GM19025 (cell line): ENCODE results near the gene COG5.

Experiments
- ATAC-seq: cut with Tn5 transposase; IDR thresholded peaks from one replicate; pipeline ENCODE4 v1.9.1; 2021; ENCODE audit warnings: mild to moderate bottlenecking, low read depth, moderate library complexity; ENCODE audit not compliant: unreplicated experiment

COG5 gene

DNA sequence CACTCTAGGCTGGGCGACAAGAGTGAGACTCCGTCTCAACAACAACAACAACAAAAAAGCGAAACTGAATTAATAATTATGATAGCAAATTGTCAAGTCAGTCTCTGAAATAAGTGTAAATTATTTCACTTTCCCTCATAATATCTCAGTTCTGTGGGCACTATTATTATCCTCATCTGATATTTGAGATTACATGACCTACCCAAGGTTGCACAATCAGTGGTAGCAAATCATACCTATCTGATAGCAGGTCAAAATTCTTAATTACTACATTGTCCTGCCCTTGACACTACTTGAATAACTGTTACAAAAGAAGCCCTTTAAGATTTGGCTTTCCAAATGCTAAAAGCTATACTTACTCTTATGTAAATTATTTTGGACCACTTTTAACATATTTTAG lies 209.1 kb downstream of the COG5 start:
- ATAC-seq = no peak

- no peak for ATAC-seq
Measured at GRCh38 chr7:107353701-107354100, 210.0 kb downstream of the COG5 start.

DNA sequence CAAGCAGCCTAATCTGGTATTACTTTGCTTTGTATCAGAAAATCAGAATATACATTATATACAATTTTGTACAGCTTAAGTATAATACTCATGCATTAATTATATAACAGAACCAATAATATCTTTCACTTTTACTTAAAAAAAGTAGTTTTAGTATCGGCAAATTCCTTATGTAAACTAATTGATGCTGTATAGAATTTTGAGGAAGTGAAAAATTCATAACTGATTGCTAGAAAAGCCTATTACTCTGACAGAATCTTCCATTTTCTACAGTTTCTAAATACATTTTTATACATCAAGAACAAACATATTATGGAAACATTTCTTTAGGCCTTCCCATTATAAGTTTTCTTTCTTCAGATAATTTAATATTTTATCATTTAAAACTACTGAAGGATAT lies 217.8 kb downstream of the COG5 start:
- no peak for ATAC-seq

DNA sequence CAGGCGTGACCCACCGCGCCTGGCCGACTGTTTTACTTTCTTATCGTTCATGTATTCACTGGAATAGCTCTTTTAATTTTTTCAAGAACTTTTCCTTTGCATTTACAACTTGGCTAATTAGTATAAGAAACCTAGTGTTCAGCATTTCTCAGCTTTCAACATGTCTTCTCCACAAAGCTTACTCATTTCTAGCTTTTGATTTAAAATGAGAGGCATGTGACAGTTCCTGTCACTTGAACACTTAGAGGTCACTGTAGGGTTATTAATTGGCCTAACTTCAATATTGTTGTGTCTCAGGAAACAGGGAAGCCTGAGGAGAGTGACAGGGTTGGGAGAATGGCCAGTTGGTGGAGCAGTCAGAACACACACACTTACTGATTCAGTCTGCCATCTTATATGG lies 218.9 kb downstream of the COG5 start:
- ATAC-seq = no peak

GRCh38 chr7:107344286-107344685 lies 219.4 kb downstream of the COG5 start:
- ATAC-seq = no peak

DNA sequence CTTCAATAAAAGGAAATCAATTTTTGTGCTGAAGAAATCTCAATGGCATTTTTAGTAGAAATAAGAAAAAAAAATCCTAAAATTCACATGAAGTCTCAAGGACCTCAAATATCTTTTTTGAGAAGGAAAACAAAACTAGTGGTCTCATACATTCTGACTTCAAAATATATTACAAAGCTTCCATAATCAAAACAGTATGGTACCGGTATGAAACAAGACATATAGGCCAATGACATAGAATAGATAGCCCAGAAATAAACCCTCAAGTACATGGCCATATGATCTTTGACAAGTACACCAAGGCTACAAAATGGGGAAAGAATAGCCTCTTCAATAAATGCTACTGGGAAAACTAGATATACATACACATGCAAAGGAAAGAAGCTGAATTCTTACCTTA lies 225.6 kb downstream of the COG5 start:
- ATAC-seq = no peak

- no peak for ATAC-seq
Measured at GRCh38 chr7:107332488-107333269, 231.0 kb downstream of the COG5 start.

- ATAC-seq = no peak
Measured at GRCh38 chr7:107330478-107330877, 233.2 kb downstream of the COG5 start.

GRCh38 chr7:107327986-107328569 lies 235.6 kb downstream of the COG5 start:
- no peak for ATAC-seq

DNA sequence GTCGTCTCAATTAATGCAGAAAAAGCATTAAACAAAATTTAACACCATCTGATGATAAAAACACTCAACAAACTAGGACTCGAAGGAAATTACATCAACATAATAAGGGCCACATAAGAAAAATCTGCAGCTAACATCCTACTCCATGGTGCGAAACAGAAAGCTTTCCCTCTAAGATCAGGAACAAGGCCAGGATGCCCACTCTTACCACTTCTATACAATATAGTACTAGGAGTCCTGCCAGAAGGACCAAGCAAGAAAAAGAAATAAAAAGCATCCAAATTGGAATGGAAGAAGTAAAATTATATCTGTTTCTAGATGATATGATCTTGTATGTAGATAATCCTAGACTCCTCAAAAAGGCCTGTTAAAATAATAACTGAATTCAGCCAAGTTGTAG lies 237.7 kb downstream of the COG5 start:
- ATAC-seq = no peak

DNA sequence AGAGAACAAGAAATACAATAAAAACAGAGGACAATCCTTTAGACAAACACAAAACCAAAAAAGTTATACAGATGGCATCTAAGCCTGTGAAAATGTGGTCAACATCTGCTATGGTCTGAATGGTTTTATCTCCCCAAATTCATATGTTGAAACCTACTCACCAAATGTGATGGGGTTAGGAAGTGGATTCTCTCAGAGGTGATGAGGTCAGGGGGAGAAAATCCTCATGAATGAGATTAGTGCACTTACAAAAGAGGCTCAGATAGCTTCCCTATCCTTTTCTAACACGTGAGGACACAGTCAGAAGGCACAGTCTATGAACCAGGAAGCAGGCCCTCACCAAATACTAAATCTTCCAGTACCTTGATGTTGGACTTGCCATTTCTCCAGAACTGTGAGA lies 241.7 kb downstream of the COG5 start:
- no peak for ATAC-seq

GRCh38 chr7:107321611-107322010 lies 242.1 kb downstream of the COG5 start:
- no peak for ATAC-seq

GRCh38 chr7:107319724-107320228 lies 243.9 kb downstream of the COG5 start:
- no peak for ATAC-seq

GRCh38 chr7:107318523-107319160 lies 245.1 kb downstream of the COG5 start:
- no peak for ATAC-seq

GRCh38 chr7:107315716-107316220 lies 248.0 kb downstream of the COG5 start:
- ATAC-seq = no peak

DNA sequence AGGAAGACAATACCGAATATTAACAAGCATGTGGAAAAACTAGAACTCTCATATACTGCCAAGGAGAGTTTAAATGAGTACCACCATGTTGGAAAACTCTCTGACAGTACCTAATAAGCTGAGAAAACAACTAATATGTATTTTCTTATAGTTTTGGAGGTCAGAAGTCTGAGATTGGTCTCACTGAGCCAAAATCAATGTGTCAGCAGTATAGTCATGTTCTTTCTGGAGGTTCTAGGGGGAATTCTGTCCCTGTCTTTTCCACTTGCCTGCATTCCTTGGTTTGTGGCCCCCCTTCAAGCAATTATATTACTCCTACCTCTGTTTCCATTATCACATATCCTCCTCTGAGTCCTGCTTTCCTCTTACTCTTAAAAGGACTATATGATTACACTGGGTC lies 250.4 kb downstream of the COG5 start:
- no peak for ATAC-seq

DNA sequence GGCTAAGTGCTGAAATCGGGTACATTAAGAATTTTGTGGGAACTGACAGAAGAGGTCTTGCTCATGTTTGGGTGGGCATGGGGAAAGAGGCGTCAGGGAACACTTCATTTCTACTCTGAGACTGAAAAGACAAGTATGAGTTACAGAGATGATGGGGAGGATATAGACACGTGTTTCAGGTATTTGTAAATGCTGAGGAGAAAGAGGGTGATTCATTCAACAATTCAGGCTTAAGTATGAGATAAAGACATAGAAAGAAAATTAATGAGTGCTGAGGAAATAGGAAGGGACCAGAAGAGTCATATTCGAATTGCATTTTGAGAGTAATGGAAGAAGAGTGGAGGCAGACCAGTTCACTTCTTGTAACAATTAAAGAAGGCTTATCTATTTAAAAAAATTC lies 251.3 kb downstream of the COG5 start:
- ATAC-seq = no peak

GRCh38 chr7:107309296-107309695 lies 254.4 kb downstream of the COG5 start:
- no peak for ATAC-seq

DNA sequence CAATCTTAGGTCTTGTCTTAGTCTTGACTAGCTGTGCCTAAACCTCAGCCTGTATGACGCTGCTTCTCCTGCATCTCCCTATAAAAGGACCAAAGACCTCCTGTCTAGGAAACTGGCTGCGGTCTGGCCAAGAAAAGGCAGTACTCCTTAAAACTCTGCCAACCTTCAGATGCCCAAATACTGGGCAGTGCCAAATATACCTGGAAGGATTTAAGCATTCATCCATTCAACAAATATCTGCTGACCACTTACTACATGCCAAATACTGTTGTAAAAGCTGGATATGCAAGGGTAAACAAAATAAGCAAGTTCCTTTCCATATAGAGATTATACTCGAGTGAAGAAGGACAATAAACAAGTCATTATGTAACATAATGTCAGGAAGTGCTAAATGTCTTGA lies 259.1 kb downstream of the COG5 start:
- no peak for ATAC-seq

DNA sequence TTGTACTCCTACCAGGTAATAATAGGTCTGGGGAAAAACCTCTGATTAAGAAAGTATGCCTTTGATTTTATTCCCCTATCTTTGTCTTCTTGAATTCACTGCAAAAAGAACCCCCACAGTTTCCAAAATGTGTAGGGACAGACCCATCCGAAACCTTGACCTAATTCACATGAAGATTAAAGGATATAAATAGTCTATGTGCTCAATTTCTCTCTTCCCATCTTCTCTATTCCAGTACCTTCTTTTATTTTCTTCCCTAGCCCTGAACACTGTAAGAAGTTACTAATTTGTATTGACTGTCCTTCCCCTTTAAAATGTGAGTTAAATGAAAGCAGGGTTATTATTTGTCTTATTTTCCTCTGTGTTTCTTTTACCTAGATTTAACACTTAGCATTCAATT lies 259.7 kb downstream of the COG5 start:
- ATAC-seq = no peak

GRCh38 chr7:107302250-107302847 lies 261.4 kb downstream of the COG5 start:
- no peak for ATAC-seq
